A204.1 (cell line): ENCODE data around the gene TTLL10.

Experiments
- FAIRE-seq: peaks from 2 replicates; lab custom pipeline; 2012; peaks lifted over from hg19 to GRCh38; lab: Jason Lieb, UNC

TTLL10 gene

GRCh38 chr1:1225238-1225845 lies 51.7 kb downstream of the TTLL10 start:
- FAIRE-seq = no peak

GRCh38 chr1:1225913-1226312 lies 52.2 kb downstream of the TTLL10 start:
- FAIRE-seq = no peak

- FAIRE-seq = no peak
Observed at GRCh38 chr1:1226566-1227362, 53.1 kb downstream of the TTLL10 start.

GRCh38 chr1:1227386-1227785 lies 53.7 kb downstream of the TTLL10 start:
- no peak for FAIRE-seq

GRCh38 chr1:1228187-1228586 lies 54.5 kb downstream of the TTLL10 start:
- no peak for FAIRE-seq

GRCh38 chr1:1228596-1229321 lies 55.1 kb downstream of the TTLL10 start:
- no peak for FAIRE-seq

GRCh38 chr1:1229770-1230169 lies 56.1 kb downstream of the TTLL10 start:
- FAIRE-seq = no peak

GRCh38 chr1:1230656-1231399 lies 57.1 kb downstream of the TTLL10 start:
- FAIRE-seq = peak; percentile 48

- no peak for FAIRE-seq
Observed at GRCh38 chr1:1231400-1232207, 57.9 kb downstream of the TTLL10 start, which contains the start of gene SDF4. SDF4 (minus strand) TSS chr1:1232001; CDS start chr1:1228772, 3,229 bp downstream.

- FAIRE-seq = no peak
Observed at GRCh38 chr1:1232208-1232795, 58.6 kb downstream of the TTLL10 start, which contains the start of gene B3GALT6. B3GALT6 (plus strand) TSS chr1:1232237; CDS start chr1:1232279, 42 bp downstream.

GRCh38 chr1:1232796-1233566 lies 59.3 kb downstream of the TTLL10 start:
- FAIRE-seq = no peak

GRCh38 chr1:1233567-1233892 lies 59.9 kb downstream of the TTLL10 start:
- FAIRE-seq = no peak

- no peak for FAIRE-seq
Observed at GRCh38 chr1:1234180-1234808, 60.6 kb downstream of the TTLL10 start.

- no peak for FAIRE-seq
Observed at GRCh38 chr1:1235016-1235744, 61.5 kb downstream of the TTLL10 start.

GRCh38 chr1:1236176-1236763 lies 62.6 kb downstream of the TTLL10 start:
- FAIRE-seq = no peak

GRCh38 chr1:1236945-1237873 lies 63.5 kb downstream of the TTLL10 start:
- no peak for FAIRE-seq

GRCh38 chr1:1237874-1238701 lies 64.4 kb downstream of the TTLL10 start:
- FAIRE-seq = no peak
